ENCODE measurements around the gene ARHGEF28. TPM values are rescaled to one million over a fixed set of nuclear protein-coding genes. Genes with fewer than 3 reads are reported as not detected.

The ARHGEF28 gene
- total and polyA plus RNA-seq, 9 of the 15 experiments (the other 6 are each of a cell fraction or from before 2014, with no cell fraction given): 0.27 TPM; not detected in 8

GRCh38 chr5:73952872-73953271 is 326.9 kb downstream of the ARHGEF28 start:
- Histone ChIP-seq H3K9ac (ENCODE audit: insufficient read depth in 1 of 2, low read depth in 2 of 2, low read length in 2 of 2) (no peak overlapping the region), H3K27ac (ENCODE audit: extremely low read depth, low read depth, low read length) (no peak overlapping the region), H3K27me3 (ENCODE audit: control insufficient read depth in 2 of 2, insufficient read depth in 2 of 2, low read length in 2 of 2) (peaks cover 0 to 4% of the 10 kb centered on the region in 2 experiments; a peak in 3 of 5 replicates), H3K9me1 (ENCODE audit: control insufficient read depth, insufficient read depth, low read length) (no peaks in the 10 kb centered on the region), H3K36me3 (ENCODE audit: control insufficient read depth, insufficient read depth, low read length) (no peaks in the 10 kb centered on the region), H2AFZ (ENCODE audit: low read depth, low read length) (no peak overlapping the region), H3K4me2 (ENCODE audit: insufficient read depth, low read length) (no peak overlapping the region), H4K20me1 (replicated peaks; ENCODE audit: control insufficient read depth, insufficient read depth, low read length) (no peaks in the 10 kb centered on the region), H3K4me1 (replicated peaks in 1 of 2; ENCODE audit: control insufficient read depth in 2 of 2, insufficient read depth in 2 of 2, low read length in 2 of 2) (no peaks in the 10 kb centered on the region), H3K9me3 (replicated peaks; ENCODE audit: control insufficient read depth, insufficient read depth, low read depth, low read length) (no peaks in the 10 kb centered on the region), H3K79me2 (ENCODE audit: control insufficient read depth, insufficient read depth, low read length) (no peaks in the 10 kb centered on the region), H3K4me3 (no peak overlapping the region)
- ChIA-PET POLR2A (no interaction called here), CTCF (ENCODE audit: low intra/inter-chr PET ratio) (no interaction called here)
- no peak for FAIRE-seq
- no peak for ATAC-seq
- 0% methylated on average over 3 of the region's 3 CpGs for WGBS (ENCODE audit: insufficient coverage, low coverage, missing lambda C conversion rate)
- no peak for TF ChIP-seq NFIX (CRISPR knock-in tag; IDR thresholded peaks at IDR 0.05; ENCODE audit: low read depth)
- TF ChIP-seq MECOM (CRISPR knock-in tag; IDR thresholded peaks at IDR 0.05): no peak
- no peak for TF ChIP-seq ATF6 (CRISPR knock-in tag; IDR thresholded peaks at IDR 0.05)
- no peak for TF ChIP-seq GTF2F1 (IDR thresholded peaks at IDR 0.05; ENCODE audit: low read depth, low read length)
- no peak for TF ChIP-seq SMARCB1 (IDR thresholded peaks at IDR 0.05; ENCODE audit: insufficient read length, low read depth)
- no peak for TF ChIP-seq PRDM10 (IDR thresholded peaks at IDR 0.05; ENCODE audit: partially characterized antibody)
- no peak for TF ChIP-seq IFI16 (CRISPR knock-in tag; IDR thresholded peaks at IDR 0.05)
- TF ChIP-seq HIVEP1 (CRISPR knock-in tag; IDR thresholded peaks at IDR 0.05): no peak
- intact Hi-C loops (cut with micrococcal nuclease) (no loop called here), in situ Hi-C loops (cut with MboI) (no loop called here)
- DNase-seq (ENCODE audit: extremely low read depth in 1 of 4, low spot score in 3 of 4): no peak
- no TSS peak for BruUV-seq (replicated peaks)
